T-helper 17 cell (primary cell): ENCODE results near the gene DPP6. TPM values are rescaled to one million over a fixed set of nuclear protein-coding genes. Genes with fewer than 3 reads are reported as not detected.
"Not testable (repeated sequence)": the region's sequence is repeated elsewhere in the genome, so short reads cannot be mapped to it uniquely, and the experiment has no call there.

Experiments used
- ATAC-seq: fragments of 150-1000 bp; cut with Tn5 transposase; 2 replicates; pipeline ENCODE4 v1.10.0; 2021; ENCODE audit warnings: mild to moderate bottlenecking, moderate library complexity
- DNase-seq, 3 donors: peaks; one replicate each; pipeline versions ENCODE4 v3.0.0 to v3.0.0-alpha.2; 2020 to 2021
- H3K9me3 ChIP-seq: one replicate; pipeline ENCODE4 v1.7.0; 2013; ENCODE audit warnings: low read length, mild to moderate bottlenecking; ENCODE audit not compliant: control insufficient read depth, poor library complexity, severe bottlenecking
- H3K27ac Mint-ChIP-seq: one replicate; pipeline ENCODE4 v1.8.0; 2022; ENCODE audit warnings: mild to moderate bottlenecking, moderate library complexity, mixed read lengths
- H3K27me3 Mint-ChIP-seq: one replicate; pipeline ENCODE4 v1.8.0; 2022; ENCODE audit warnings: mixed read lengths
- H3K36me3 Mint-ChIP-seq: one replicate; pipeline ENCODE4 v1.8.0; 2022; ENCODE audit warnings: low read depth, mixed read lengths
- H3K4me1 Mint-ChIP-seq: one replicate; pipeline ENCODE4 v1.8.0; 2022; ENCODE audit warnings: mild to moderate bottlenecking, mixed read lengths
- H3K4me3 Mint-ChIP-seq: one replicate; pipeline ENCODE4 v1.8.0; 2022; ENCODE audit warnings: mild to moderate bottlenecking, moderate library complexity, mixed read lengths
- total RNA-seq, 4 donors: library from RNA in 2 of 4; stranded (reverse) in 2 of 4; gene quantifications; one replicate each; pipeline ENCODE4 v1.2.3 and lab custom pipeline; 2022 to 2026

DPP6 gene
- total RNA-seq, 2 donors from 2014 or later, result not detected

- no peaks in the 10 kb centered on the region for H3K36me3 Mint-ChIP-seq
- H3K4me1 Mint-ChIP-seq, result no peaks in the 10 kb centered on the region
- H3K27me3 Mint-ChIP-seq, result no peaks in the 10 kb centered on the region
- DNase-seq (no peak), ATAC-seq (no peak)
- H3K4me3 Mint-ChIP-seq, result no peak overlapping the region
- no peaks in the 10 kb centered on the region for H3K9me3 ChIP-seq
- no peak overlapping the region for H3K27ac Mint-ChIP-seq
These were observed 624.4 kb downstream of the DPP6 start for GRCh38 chr7:154676422-154677073.

GRCh38 chr7:154677454-154677853 lies 625.3 kb downstream of the DPP6 start:
- no peaks in the 10 kb centered on the region for H3K4me1 Mint-ChIP-seq
- H3K4me3 Mint-ChIP-seq, result no peak overlapping the region
- no peak for DNase-seq
- no peak overlapping the region for H3K27ac Mint-ChIP-seq
- H3K27me3 Mint-ChIP-seq, result no peaks in the 10 kb centered on the region
- H3K36me3 Mint-ChIP-seq, result no peaks in the 10 kb centered on the region
- no peaks in the 10 kb centered on the region for H3K9me3 ChIP-seq
- no peak for ATAC-seq

DNA sequence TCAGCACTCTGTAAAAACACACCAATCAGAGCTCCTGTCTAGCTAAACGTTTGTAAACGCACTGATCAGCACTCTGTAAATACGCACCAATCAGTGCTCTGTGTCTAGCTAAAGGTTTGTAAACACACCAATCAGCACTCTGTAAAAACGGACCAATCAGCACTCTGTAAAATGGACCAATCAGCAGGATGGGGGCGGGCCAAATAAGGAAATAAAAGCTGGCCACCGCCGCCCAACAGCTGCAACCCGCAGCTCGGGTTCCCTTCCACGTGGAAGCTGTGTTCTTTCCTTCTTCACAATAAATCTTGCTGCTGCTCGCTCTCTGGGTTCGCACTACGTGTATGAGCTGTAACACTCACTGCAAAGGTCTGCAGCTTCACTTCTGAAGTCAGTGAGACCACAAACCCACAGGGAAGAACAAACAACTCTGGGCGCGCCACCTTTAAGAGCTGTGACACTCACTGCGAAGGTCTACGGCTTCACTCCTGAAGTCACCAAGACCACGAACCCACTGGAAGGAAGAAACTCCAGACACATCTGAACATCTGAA lies 625.9 kb downstream of the DPP6 start:
- ATAC-seq, H3K4me3 Mint-ChIP-seq, DNase-seq, H3K9me3 ChIP-seq, H3K27me3 Mint-ChIP-seq, H3K4me1 Mint-ChIP-seq, H3K27ac Mint-ChIP-seq, H3K36me3 Mint-ChIP-seq: not testable (repeated sequence)

- Mint-ChIP-seq H3K27me3 (no peaks in the 10 kb centered on the region), H3K4me1 (no peaks in the 10 kb centered on the region), H3K27ac (no peak overlapping the region), H3K36me3 (no peaks in the 10 kb centered on the region), H3K4me3 (no peak overlapping the region)
- ATAC-seq, result no peak
- no peaks in the 10 kb centered on the region for H3K9me3 ChIP-seq
- no peak for DNase-seq
These were observed 627.3 kb downstream of the DPP6 start for GRCh38 chr7:154679379-154680053.

DNA sequence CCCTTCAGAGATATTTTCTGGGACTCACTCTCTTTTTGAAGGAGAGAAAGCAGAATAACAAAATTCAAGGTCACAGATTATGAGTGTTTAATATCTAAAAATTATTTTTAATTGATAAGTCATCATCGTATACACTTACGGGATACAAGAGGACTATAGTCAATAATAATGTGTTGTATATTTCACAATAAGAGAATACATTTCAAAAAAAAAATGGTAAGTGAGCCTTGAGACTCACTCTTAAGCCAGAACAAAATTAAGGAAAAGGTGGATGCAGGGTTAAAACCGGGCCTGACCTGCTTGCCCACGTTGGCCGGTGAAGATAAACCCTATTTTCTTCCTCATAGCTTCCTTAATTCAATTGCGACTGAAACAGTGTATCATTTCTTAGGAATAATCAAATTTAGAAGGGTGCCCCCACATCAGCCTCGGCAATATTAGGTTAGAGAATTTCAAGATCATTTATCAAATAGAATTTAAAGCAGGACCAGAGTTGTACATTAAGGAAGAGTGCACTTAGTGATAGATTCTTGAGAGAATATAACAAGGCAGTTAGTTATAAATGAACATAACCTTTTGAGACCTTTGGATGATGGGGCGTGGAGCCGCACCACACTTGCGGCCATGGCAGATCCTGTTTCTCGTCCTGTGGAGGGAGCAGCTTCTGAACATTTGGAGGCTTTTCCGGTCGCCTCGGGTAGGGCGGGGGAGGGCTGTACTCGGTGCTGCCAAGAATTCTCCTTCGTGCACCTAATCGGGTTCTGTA lies 628.9 kb downstream of the DPP6 start:
- Mint-ChIP-seq H3K4me3 (no peak overlapping the region), H3K27ac (no peak overlapping the region), H3K27me3 (no peaks in the 10 kb centered on the region), H3K36me3 (no peaks in the 10 kb centered on the region), H3K4me1 (no peaks in the 10 kb centered on the region)
- H3K9me3 ChIP-seq, result no peaks in the 10 kb centered on the region
- DNase-seq (no peak), ATAC-seq (no peak)

DNA sequence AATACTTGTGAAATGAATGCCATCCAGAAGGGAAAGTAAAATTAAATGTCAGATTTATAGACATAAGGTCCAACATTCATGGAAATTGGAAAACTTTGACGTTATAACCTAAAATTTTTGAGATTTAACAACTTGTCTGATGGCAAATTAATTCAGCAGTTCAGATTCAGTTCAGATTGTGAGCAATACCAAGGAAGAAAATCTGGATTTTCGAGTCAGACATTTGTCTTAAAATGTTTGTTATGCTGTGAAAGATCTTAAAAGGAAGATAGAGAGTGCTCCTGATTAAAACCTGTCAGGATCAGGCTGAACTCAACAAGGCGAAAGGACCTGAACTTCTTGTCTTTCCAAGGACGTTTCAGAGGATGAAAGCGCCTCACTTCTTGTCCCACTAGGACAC lies 629.8 kb downstream of the DPP6 start:
- no peak overlapping the region for H3K27ac Mint-ChIP-seq
- H3K4me1 Mint-ChIP-seq, result no peaks in the 10 kb centered on the region
- no peaks in the 10 kb centered on the region for H3K9me3 ChIP-seq
- DNase-seq (no peak), ATAC-seq (no peak)
- no peaks in the 10 kb centered on the region for H3K27me3 Mint-ChIP-seq
- H3K36me3 Mint-ChIP-seq, result no peaks in the 10 kb centered on the region
- no peak overlapping the region for H3K4me3 Mint-ChIP-seq

- ATAC-seq (no peak), DNase-seq (no peak)
- Mint-ChIP-seq H3K27ac (no peak overlapping the region), H3K36me3 (no peaks in the 10 kb centered on the region), H3K4me1 (no peaks in the 10 kb centered on the region), H3K27me3 (no peaks in the 10 kb centered on the region), H3K4me3 (no peak overlapping the region)
- H3K9me3 ChIP-seq, result no peaks in the 10 kb centered on the region
These were observed 632.7 kb downstream of the DPP6 start for GRCh38 chr7:154684666-154685563.

DNA sequence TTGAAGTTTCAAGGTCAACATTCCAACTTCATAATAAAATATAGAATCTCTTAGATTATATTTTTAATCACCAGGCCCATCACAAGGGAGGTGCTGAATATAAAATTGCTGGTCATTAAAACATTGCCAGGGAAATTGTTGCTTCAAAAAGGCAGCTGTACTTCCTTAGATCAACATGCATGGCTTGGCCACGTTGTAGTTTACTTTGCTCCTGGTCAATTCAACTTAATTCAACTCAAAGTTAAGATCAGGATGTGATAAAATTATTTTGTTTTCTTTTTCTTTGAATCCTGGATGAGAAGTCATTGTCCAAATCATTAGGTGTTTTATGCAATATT lies 633.3 kb downstream of the DPP6 start:
- no peak for DNase-seq
- Mint-ChIP-seq H3K36me3 (no peaks in the 10 kb centered on the region), H3K4me3 (no peak overlapping the region), H3K27me3 (no peaks in the 10 kb centered on the region), H3K27ac (no peak overlapping the region), H3K4me1 (no peaks in the 10 kb centered on the region)
- ATAC-seq, result no peak
- H3K9me3 ChIP-seq, result no peaks in the 10 kb centered on the region

- H3K9me3 ChIP-seq, result no peaks in the 10 kb centered on the region
- no peak for DNase-seq
- H3K4me1 Mint-ChIP-seq, result no peaks in the 10 kb centered on the region
- no peaks in the 10 kb centered on the region for H3K27me3 Mint-ChIP-seq
- ATAC-seq, result no peak
- no peak overlapping the region for H3K4me3 Mint-ChIP-seq
- no peak overlapping the region for H3K27ac Mint-ChIP-seq
- no peaks in the 10 kb centered on the region for H3K36me3 Mint-ChIP-seq
These were observed 634.1 kb downstream of the DPP6 start for GRCh38 chr7:154686305-154686704.

DNA sequence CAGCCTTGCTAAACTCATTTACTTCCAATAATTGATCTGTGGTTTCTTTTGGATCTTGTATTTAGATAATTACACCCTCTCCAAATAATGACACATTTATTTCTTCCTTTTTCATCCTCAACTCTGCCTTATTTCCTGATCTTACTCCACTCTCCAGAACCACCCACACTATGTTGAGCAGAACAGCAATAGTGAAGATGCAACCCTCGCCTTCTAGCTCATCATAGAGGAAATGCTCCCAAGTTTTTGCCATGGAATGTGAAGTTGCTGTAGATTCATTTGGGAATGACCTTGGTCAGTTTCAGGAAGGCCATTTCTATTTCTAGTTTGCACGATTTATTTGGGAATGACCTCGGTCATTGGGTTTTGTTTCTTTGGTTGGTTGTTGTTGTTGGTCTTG lies 636.8 kb downstream of the DPP6 start:
- Mint-ChIP-seq H3K27ac (no peak overlapping the region), H3K4me1 (no peaks in the 10 kb centered on the region), H3K36me3 (no peaks in the 10 kb centered on the region), H3K27me3 (no peaks in the 10 kb centered on the region), H3K4me3 (no peak overlapping the region)
- no peaks in the 10 kb centered on the region for H3K9me3 ChIP-seq
- ATAC-seq (no peak), DNase-seq (no peak)

GRCh38 chr7:154690411-154690810 lies 638.2 kb downstream of the DPP6 start:
- Mint-ChIP-seq H3K36me3 (no peaks in the 10 kb centered on the region), H3K4me1 (no peaks in the 10 kb centered on the region), H3K27ac (no peak overlapping the region), H3K4me3 (no peak overlapping the region), H3K27me3 (no peaks in the 10 kb centered on the region)
- DNase-seq (no peak), ATAC-seq (no peak)
- H3K9me3 ChIP-seq, result no peaks in the 10 kb centered on the region

GRCh38 chr7:154693661-154694060 lies 641.5 kb downstream of the DPP6 start:
- Mint-ChIP-seq H3K4me1 (no peaks in the 10 kb centered on the region), H3K27ac (no peak overlapping the region), H3K27me3 (peaks cover 5% of the 10 kb centered on the region), H3K4me3 (no peak overlapping the region), H3K36me3 (no peaks in the 10 kb centered on the region)
- no peak for ATAC-seq
- no peaks in the 10 kb centered on the region for H3K9me3 ChIP-seq
- no peak for DNase-seq

- no peak overlapping the region for H3K4me3 Mint-ChIP-seq
- H3K27me3 Mint-ChIP-seq, result peaks cover 5% of the 10 kb centered on the region
- H3K9me3 ChIP-seq, result no peaks in the 10 kb centered on the region
- ATAC-seq (no peak), DNase-seq (no peak)
- no peaks in the 10 kb centered on the region for H3K4me1 Mint-ChIP-seq
- no peak overlapping the region for H3K27ac Mint-ChIP-seq
- no peaks in the 10 kb centered on the region for H3K36me3 Mint-ChIP-seq
These were observed 643.6 kb downstream of the DPP6 start for GRCh38 chr7:154695836-154696235.
